AML-193 (cell line): ENCODE data around the gene PRTG.
"Not testable (repeated sequence)": the region's sequence is repeated elsewhere in the genome, so short reads cannot be mapped to it uniquely, and the experiment has no call there.

Source experiments
- DNase-seq, 2 experiments: peaks; one replicate each; lab custom pipeline; 2025; lab: John Stamatoyannopoulos, UW

Gene PRTG

DNA sequence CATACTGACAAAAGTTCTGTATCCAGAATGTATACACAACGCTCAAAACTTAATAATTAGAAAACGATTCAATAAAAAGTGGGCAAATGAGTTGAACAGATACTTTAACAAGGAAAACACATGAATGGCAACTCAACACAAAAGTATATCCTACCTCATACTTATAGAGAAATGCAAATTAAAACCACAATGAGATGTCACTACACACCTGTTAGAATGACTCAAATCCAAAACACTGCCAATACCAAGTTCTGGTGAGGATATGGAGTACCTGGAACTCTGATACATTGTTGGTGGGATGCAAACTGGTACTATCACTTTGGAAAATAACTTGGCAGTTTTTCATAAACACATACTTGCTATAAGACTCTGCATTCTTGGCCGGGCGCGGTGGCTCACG is 42.1 kb downstream of the PRTG start:
- no peak for DNase-seq

- DNase-seq, result no peak
Observed at GRCh38 chr15:55698653-55699052, 44.3 kb downstream of the PRTG start.

GRCh38 chr15:55696221-55696620 is 46.7 kb downstream of the PRTG start:
- DNase-seq, result no peak

DNA sequence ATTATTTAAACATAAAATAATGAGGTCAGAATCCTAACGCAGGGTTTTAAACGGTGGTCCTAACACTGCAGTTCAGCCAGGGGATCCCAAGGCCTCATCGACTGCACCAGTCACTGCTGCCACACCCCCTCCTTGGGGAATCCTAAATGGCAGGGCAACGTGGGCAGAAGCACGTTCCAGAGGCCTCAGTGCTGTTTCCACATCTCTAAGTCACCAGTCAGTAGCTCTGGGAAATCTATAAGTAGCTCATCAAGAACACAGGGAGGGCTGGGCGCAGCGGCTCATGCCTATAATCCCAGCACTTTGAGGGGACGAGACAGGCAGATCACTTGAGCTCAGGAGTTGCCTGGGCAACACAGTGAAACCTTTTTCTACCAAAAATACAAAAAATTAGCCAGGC is 47.5 kb downstream of the PRTG start:
- no peak for DNase-seq

DNA sequence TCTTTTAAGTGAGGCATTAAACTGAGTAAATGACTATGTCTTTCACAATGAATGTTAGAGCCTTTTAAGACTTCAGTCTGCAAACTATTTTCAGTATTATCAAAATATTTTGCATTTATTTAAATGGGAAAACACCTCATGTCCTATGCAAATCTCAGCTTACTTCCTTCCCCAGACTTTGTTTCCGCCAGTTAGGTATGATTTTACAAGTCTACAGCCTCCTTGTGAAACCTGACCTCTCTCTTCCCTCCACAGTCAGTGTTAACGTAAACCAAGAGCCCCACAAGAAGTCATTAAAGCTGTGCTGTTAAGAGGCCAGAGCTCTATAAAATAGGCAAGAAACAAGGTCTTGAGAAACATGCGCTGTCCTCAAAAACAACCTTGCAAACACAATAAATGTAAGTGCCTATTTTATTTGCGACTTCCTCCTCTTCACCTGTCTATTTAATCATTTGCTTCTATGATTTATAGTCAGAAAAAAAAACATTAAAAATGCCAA is 48.3 kb downstream of the PRTG start:
- DNase-seq, result no peak

- DNase-seq, result not testable (repeated sequence)
Observed at GRCh38 chr15:55693116-55693515, 49.8 kb downstream of the PRTG start.

GRCh38 chr15:55687792-55688191 is 55.2 kb downstream of the PRTG start:
- DNase-seq, result no peak

GRCh38 chr15:55685286-55685685 is 57.7 kb downstream of the PRTG start:
- DNase-seq, result peak; percentile 34 to 55

- no peak for DNase-seq
Observed at GRCh38 chr15:55683376-55683775, 59.6 kb downstream of the PRTG start.

GRCh38 chr15:55681631-55682030 is 61.3 kb downstream of the PRTG start:
- no peak for DNase-seq

- no peak for DNase-seq
Observed at GRCh38 chr15:55676507-55676906, 66.4 kb downstream of the PRTG start.

DNA sequence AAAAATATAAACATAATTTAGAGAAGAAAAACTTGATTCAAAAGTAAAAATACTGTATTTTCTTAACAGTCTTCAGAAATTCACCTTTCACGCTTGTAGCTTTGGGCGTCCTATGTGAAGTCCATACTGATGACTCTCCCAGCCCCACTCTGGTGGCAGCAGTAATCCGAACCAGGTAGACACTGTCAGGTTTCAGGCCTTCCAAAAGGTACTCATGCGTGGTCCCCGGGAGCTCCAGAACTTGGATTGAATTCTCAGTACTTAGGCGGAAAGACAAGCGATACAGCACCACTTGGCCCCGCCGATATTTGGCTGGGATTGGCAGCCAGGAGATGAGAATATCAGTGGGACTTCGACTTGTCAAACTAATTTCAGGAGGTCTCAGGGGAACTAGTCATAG is 69.7 kb downstream of the PRTG start:
- no peak for DNase-seq

- no peak for DNase-seq
Observed at GRCh38 chr15:55669270-55669669, 73.7 kb downstream of the PRTG start.

DNA sequence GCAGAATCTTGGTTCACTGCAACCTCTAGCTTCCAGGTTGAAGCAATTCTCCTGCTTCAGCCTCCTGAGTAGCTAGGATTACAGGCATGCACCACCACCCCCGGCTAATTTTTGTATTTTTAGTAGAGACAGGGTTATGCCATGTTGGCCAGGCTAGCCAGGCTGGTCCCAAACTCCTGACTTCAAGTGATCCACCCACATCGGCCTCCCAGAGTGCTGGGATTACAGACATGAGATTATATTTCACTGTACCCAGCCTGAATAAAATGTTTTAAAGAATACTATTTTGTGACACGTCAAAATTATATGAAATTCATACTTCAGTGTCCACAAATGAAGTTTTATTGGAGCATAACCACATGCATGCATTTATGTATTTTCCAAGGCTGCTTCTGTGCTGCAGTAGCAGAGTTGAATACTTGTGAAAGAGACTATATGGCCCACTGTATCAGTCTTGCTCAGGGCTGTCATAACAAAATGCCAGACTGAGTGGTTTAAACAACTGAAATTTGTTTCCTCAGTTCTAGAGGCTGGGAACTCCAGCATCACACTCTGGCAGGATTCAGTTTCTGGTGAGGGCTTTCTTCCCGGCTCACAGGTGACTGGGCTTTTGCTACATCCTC is 77.2 kb downstream of the PRTG start:
- DNase-seq, result no peak

GRCh38 chr15:55661428-55661827 is 81.5 kb downstream of the PRTG start:
- DNase-seq, result no peak

- no peak for DNase-seq
Observed at GRCh38 chr15:55660153-55660552, 82.8 kb downstream of the PRTG start.

DNA sequence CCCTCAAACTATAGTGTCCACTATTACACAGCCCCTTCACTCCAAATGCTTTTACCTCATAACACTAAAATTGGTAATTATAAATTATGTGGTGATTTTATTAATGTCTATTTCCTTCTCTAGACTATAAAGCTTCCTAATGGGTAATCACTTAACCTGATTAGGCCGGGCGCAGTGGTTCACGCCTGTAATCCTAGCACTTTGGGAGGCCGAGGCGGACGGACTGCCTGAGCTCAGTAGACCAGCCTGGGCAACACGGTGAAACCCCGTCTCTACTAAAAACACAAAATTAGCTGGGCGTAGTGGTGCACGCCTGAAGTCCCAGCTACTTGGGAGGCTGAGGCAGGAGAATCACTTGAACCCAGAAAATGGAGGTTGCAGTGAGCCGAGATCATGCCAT is 83.5 kb downstream of the PRTG start:
- DNase-seq, result no peak

DNA sequence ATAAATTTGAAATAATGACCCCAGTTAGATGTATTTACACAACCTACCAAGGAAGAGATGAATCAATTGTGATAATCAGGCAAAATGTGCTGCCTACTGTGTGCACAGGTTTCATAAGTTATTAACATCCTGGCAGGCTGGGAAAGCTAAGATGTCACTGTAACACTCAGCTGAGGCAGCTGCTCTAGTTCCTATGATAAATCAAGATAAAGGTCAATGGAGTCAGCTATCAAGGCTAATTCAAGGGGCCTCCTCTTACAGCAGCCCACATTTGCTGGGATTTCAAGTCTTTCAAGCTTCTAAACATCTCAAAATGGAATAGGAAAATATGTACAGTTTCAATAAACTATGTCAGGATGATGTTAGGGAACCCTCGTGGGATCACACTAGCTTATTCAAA is 84.1 kb downstream of the PRTG start:
- no peak for DNase-seq

GRCh38 chr15:55654561-55655031 is 88.4 kb downstream of the PRTG start:
- no peak for DNase-seq

DNA sequence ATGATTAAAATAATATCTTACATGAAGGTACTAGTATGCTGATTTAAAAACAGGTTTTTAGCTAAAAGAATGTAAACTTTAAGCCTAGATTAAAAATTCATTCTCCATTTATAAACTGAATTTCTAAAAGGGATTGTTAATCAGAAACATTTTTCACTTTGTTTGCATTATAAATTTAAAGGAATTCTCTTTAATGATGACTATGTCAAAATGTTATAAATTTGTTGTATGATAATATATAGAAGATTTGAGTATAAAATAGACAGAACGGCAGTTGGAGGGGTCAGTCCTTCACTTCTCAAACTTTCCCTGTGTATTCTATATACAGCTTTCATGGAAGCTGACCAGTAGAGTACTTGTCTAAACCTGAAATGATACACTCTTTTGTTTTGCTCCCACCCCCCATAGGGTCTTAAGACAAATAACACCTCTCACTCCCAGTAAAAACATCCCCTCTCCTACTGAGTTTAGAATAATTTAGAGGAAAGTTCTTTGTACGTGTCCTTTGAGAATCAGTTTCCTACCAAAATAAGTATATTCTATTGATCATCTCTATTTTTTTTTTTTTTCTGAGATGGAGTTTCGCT is 90.0 kb downstream of the PRTG start:
- DNase-seq, result no peak

DNA sequence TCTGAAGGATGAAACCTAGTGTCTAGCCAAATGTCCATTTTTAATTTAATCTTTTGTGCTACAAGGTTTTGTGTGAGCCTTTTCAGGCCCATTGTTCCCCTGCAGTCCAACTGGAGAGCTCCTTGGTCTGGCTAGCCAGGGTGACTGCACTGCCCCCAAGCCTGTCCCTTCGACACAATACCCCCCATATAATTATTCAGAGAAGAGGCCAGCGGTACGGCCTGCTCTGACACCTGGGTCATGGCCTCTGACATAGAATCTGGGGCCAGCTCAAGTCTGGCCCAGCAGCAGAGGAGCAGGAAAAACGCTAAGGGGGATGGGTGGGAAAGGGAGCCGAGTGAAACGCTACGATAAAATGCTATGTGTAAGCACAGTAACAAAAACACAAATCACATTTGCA is 90.6 kb downstream of the PRTG start:
- no peak for DNase-seq

DNA sequence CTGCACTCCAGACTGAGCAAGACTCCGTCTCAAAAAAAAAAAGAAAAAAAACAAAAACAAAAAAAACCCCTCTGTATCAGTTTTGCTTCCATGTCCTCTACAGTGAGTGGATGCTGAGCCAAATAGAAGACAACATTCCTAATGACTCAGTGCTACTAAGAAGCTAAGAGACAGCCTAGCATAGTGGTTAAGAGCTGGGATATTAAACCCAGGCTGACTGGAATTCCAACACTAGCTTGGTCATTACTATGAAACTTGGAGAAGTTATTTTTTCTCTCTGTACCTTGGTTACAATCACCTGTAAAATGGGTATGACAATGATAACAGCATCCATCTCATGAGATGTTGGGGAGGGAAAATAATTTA is 93.9 kb downstream of the PRTG start:
- no peak for DNase-seq

GRCh38 chr15:55638764-55639163 is 104.2 kb downstream of the PRTG start:
- no peak for DNase-seq

GRCh38 chr15:55637086-55637485 is 105.9 kb downstream of the PRTG start:
- DNase-seq, result no peak
